ENCODE measurements around the gene AK3. TPM values are rescaled to one million over a fixed set of nuclear protein-coding genes. Genes with fewer than 3 reads are reported as not detected.
"Not testable (repeated sequence)": the region's sequence is repeated elsewhere in the genome, so short reads cannot be mapped to it uniquely, and the experiment has no call there.

AK3 gene
- total RNA-seq, 1 experiment from 2014 or later: 15.9 TPM

- Histone ChIP-seq H3K27me3 (ENCODE audit: control insufficient read depth, insufficient read depth, low read length) (no peaks in the 10 kb centered on the region), H3K9me3 (ENCODE audit: control insufficient read depth, insufficient read depth, low read depth, low read length) (no peaks in the 10 kb centered on the region), H3K4me1 (ENCODE audit: control insufficient read depth, insufficient read depth, low read length) (no peaks in the 10 kb centered on the region), H3K27ac (ENCODE audit: low read length) (no peak overlapping the region), H3K4me3 (ENCODE audit: low read depth in 2 of 2, low read length in 2 of 2) (no peak overlapping the region), H3K36me3 (ENCODE audit: control insufficient read depth, insufficient read depth, low read length) (no peaks in the 10 kb centered on the region)
- no TSS peak for BruUV-seq (replicated peaks)
- TF ChIP-seq REST (IDR thresholded peaks at IDR 0.05; ENCODE audit: insufficient read depth in 1 of 2, low read depth in 2 of 2, low read length in 1 of 2): no peak
- in situ Hi-C loops (cut with HindIII; ENCODE audit: low pct_unique_long_range_greater_than_20kb, low sequenced_read_pairs): no loop called here
- intact Hi-C loops (cut with micrococcal nuclease; ENCODE audit: unreplicated experiment): no loop called here
- ChIA-PET POLR2A (no interaction called here), CTCF (no interaction called here)
- no peak for DNase-seq (ENCODE audit: low read depth, low spot score)
- no peak for ATAC-seq
Measured at GRCh38 chr9:4787876-4788275, 46.9 kb upstream of the AK3 start.

GRCh38 chr9:4786599-4786998 lies 45.6 kb upstream of the AK3 start:
- BruUV-seq (replicated peaks): no TSS peak
- CTCF ChIA-PET: no interaction called here
- no peak for TF ChIP-seq TCF7L2 (IDR thresholded peaks at IDR 0.05; ENCODE audit: low read depth, low read length)
- intact Hi-C loops (cut with micrococcal nuclease; ENCODE audit: unreplicated experiment) (no loop called here), in situ Hi-C loops (cut with HindIII; ENCODE audit: low pct_unique_long_range_greater_than_20kb, low sequenced_read_pairs) (no loop called here)
- no peak for DNase-seq (ENCODE audit: low read depth, low spot score)
- H3K36me3 ChIP-seq (ENCODE audit: control insufficient read depth, insufficient read depth, low read length): no peaks in the 10 kb centered on the region
- POLR2A ChIA-PET: no interaction called here
- H3K9me3 ChIP-seq (ENCODE audit: control insufficient read depth, insufficient read depth, low read depth, low read length): no peaks in the 10 kb centered on the region
- no peaks in the 10 kb centered on the region for H3K4me1 ChIP-seq (ENCODE audit: control insufficient read depth, insufficient read depth, low read length)
- no peaks in the 10 kb centered on the region for H3K27me3 ChIP-seq (ENCODE audit: control insufficient read depth, insufficient read depth, low read length)
- no peak for ATAC-seq
- H3K27ac ChIP-seq (ENCODE audit: low read length): no peak overlapping the region
- no peak overlapping the region for H3K4me3 ChIP-seq (ENCODE audit: low read depth in 2 of 2, low read length in 2 of 2)

- no peak for DNase-seq (ENCODE audit: low read depth, low spot score)
- no TSS peak for BruUV-seq (replicated peaks)
- intact Hi-C loops (cut with micrococcal nuclease; ENCODE audit: unreplicated experiment): no loop called here
- TF ChIP-seq POLR2AphosphoS5 (IDR thresholded peaks at IDR 0.05; ENCODE audit: low read depth, low read length): no peak
- TF ChIP-seq SIN3A (IDR thresholded peaks at IDR 0.05; ENCODE audit: borderline replicate concordance, insufficient read depth, low read depth, low read length): no peak
- TF ChIP-seq REST (IDR thresholded peaks at IDR 0.05; ENCODE audit: insufficient read depth in 1 of 2, low read depth in 2 of 2, low read length in 1 of 2): no peak
- TF ChIP-seq CTCF (IDR thresholded peaks at IDR 0.05): no peak
- TF ChIP-seq TCF7L2 (IDR thresholded peaks at IDR 0.05; ENCODE audit: low read depth, low read length): no peak
- ChIA-PET POLR2A (no interaction called here), CTCF (no interaction called here)
- Histone ChIP-seq H3K36me3 (ENCODE audit: control insufficient read depth, insufficient read depth, low read length) (no peaks in the 10 kb centered on the region), H3K4me1 (ENCODE audit: control insufficient read depth, insufficient read depth, low read length) (no peaks in the 10 kb centered on the region), H3K27ac (ENCODE audit: low read length) (no peak overlapping the region), H3K27me3 (ENCODE audit: control insufficient read depth, insufficient read depth, low read length) (no peaks in the 10 kb centered on the region), H3K9me3 (ENCODE audit: control insufficient read depth, insufficient read depth, low read depth, low read length) (no peaks in the 10 kb centered on the region), H3K4me3 (ENCODE audit: low read depth in 2 of 2, low read length in 2 of 2) (no peak overlapping the region)
- ATAC-seq: no peak
- in situ Hi-C loops (cut with HindIII; ENCODE audit: low pct_unique_long_range_greater_than_20kb, low sequenced_read_pairs): no loop called here
Measured at GRCh38 chr9:4784403-4784802, 43.4 kb upstream of the AK3 start.

- H3K4me1 ChIP-seq (ENCODE audit: control insufficient read depth, insufficient read depth, low read length); H3K4me3 ChIP-seq (ENCODE audit: low read depth in 2 of 2, low read length in 2 of 2); ATAC-seq; H3K27ac ChIP-seq (ENCODE audit: low read length); H3K9me3 ChIP-seq (ENCODE audit: control insufficient read depth, insufficient read depth, low read depth, low read length); BruUV-seq (replicated peaks); POLR2A ChIA-PET; H3K36me3 ChIP-seq (ENCODE audit: control insufficient read depth, insufficient read depth, low read length); H3K27me3 ChIP-seq (ENCODE audit: control insufficient read depth, insufficient read depth, low read length); in situ Hi-C loops (cut with HindIII; ENCODE audit: low pct_unique_long_range_greater_than_20kb, low sequenced_read_pairs); CTCF ChIA-PET; intact Hi-C loops (cut with micrococcal nuclease; ENCODE audit: unreplicated experiment); DNase-seq (ENCODE audit: low read depth, low spot score): not testable (repeated sequence)
Measured at GRCh38 chr9:4783191-4783590, 42.2 kb upstream of the AK3 start.

Data from Panc1 (cell line).